Keratinocyte (primary cell): Measurements from ENCODE around the gene FMO1. TPM values are rescaled to one million over a fixed set of nuclear protein-coding genes. Genes with fewer than 3 reads are reported as not detected.
A peak's percentile ranks its signal among the peaks of the same experiment; 100 is the strongest.
"Not testable (repeated sequence)": the region's sequence is repeated elsewhere in the genome, so short reads cannot be mapped to it uniquely, and the experiment has no call there.

Experiments used
- DNase-seq: peaks from one replicate; pipeline ENCODE4 v3.0.0-alpha.2; 2011; ENCODE audit warnings: low read depth, missing footprints, low spot score
- FAIRE-seq: peaks from 2 replicates; lab custom pipeline; 2011; peaks lifted over from hg19 to GRCh38; lab: Jason Lieb, UNC
- H2AFZ ChIP-seq: 2 replicates; pipeline ENCODE4 v1.6.0; 2012; ENCODE audit warnings: low read length, control low read depth, inconsistent platforms; ENCODE audit not compliant: control insufficient read depth
- H3K27ac ChIP-seq: 2 replicates; pipeline ENCODE4 v1.5.1; 2011; ENCODE audit warnings: low read length; ENCODE audit not compliant: control insufficient read depth, insufficient read depth
- H3K27me3 ChIP-seq: 3 replicates; pipeline ENCODE4 v1.6.0; 2011; ENCODE audit warnings: low read length; ENCODE audit not compliant: control insufficient read depth, insufficient read depth; ENCODE audit errors: extremely low read depth
- H3K36me3 ChIP-seq, 2 experiments: 2 replicates in 1 of 2; 3 replicates in 1 of 2; pipeline ENCODE4 v1.5.1; 2011; ENCODE audit warnings: low read length in 2 of 2, mild to moderate bottlenecking in 1 of 2; ENCODE audit not compliant: control insufficient read depth in 2 of 2, insufficient read depth in 2 of 2; ENCODE audit errors: extremely low read depth in 1 of 2
- H3K4me1 ChIP-seq: 3 replicates; pipeline ENCODE4 v1.5.1; 2011; ENCODE audit warnings: low read length; ENCODE audit not compliant: control insufficient read depth, insufficient read depth; ENCODE audit errors: extremely low read depth
- H3K4me2 ChIP-seq: 3 replicates; pipeline ENCODE4 v1.6.0; 2011; ENCODE audit warnings: low read depth, low read length; ENCODE audit not compliant: control insufficient read depth, insufficient read depth; ENCODE audit errors: extremely low read depth
- H3K4me3 ChIP-seq, 3 experiments: fragments of 200-600 bp in 1 of 3; sonication (generic) in 1 of 3; 2 replicates in 2 of 3; 3 replicates in 1 of 3; pipeline ENCODE4 v1.5.1; 2011 to 2016; ENCODE audit warnings: low read length in 3 of 3, mild to moderate bottlenecking in 3 of 3, control low read depth in 2 of 3, inconsistent platforms in 1 of 3, low read depth in 1 of 3, mixed read lengths in 1 of 3, mixed run types in 1 of 3, moderate library complexity in 1 of 3; ENCODE audit not compliant: control insufficient read depth in 2 of 3, insufficient read depth in 2 of 3; ENCODE audit errors: extremely low read depth in 1 of 3
- H3K79me2 ChIP-seq: 2 replicates; pipeline ENCODE4 v1.6.0; 2012; ENCODE audit warnings: low read length; ENCODE audit not compliant: control insufficient read depth, insufficient read depth
- H3K9ac ChIP-seq: 3 replicates; pipeline ENCODE4 v1.6.0; 2011; ENCODE audit warnings: low read length; ENCODE audit not compliant: control insufficient read depth, insufficient read depth; ENCODE audit errors: extremely low read depth
- H3K9me1 ChIP-seq: 3 replicates; pipeline ENCODE4 v1.6.0; 2011; ENCODE audit warnings: low read length; ENCODE audit not compliant: control insufficient read depth, insufficient read depth; ENCODE audit errors: extremely low read depth
- H3K9me3 ChIP-seq: 2 replicates; pipeline ENCODE4 v1.5.1; 2012; ENCODE audit warnings: low read depth, low read length; ENCODE audit not compliant: control insufficient read depth
- H4K20me1 ChIP-seq: 3 replicates; pipeline ENCODE4 v1.6.0; 2011; ENCODE audit warnings: low read length; ENCODE audit not compliant: control insufficient read depth, insufficient read depth; ENCODE audit errors: extremely low read depth
- EZH2 ChIP-seq: IDR thresholded peaks from one replicate; pipeline ENCODE4 v1.6.1; 2012; ENCODE audit warnings: inconsistent platforms, mild to moderate bottlenecking, low read length, moderate library complexity
- dilution Hi-C: fragments of 300-500 bp; cut with MboI; formaldehyde crosslinking; loops from one replicate; pipeline ENCODE4 v1.7.0; 2020; ENCODE audit warnings: low sequenced_read_pairs; ENCODE audit not compliant: extremely low pct_ligation_motif_present
- polyA plus RNA-seq, 5 experiments: library from polyadenylated mRNA; depleted of rRNA in 3 of 5; stranded (reverse) in 3 of 5; stranded (forward) in 1 of 5; unstranded in 1 of 5; fragments of >200 nt; gene quantifications; 1 replicate in 1 of 5; 2 replicates in 3 of 5; 3 replicates in 1 of 5; pipeline versions ENCODE4 v1.2.1 to v1.2.3, GENCODE V29; 2011 to 2012; ENCODE audit warnings: missing spikeins in 2 of 5, low read depth in 1 of 5, low replicate concordance in 1 of 5
- TF ChIP-seq, protein P1 (sequence below), 3 experiments: IDR thresholded peaks in 1 of 3; conservative IDR thresholded peaks in 1 of 3; optimal IDR thresholded peaks in 1 of 3; 2 replicates in 2 of 3; 3 replicates in 1 of 3; pipeline versions ENCODE3 to v1.5.1; 2011; ENCODE audit warnings: low read length in 3 of 3, mild to moderate bottlenecking in 3 of 3, moderate library complexity in 2 of 3, control low read depth in 1 of 3, inconsistent platforms in 1 of 3; ENCODE audit not compliant: insufficient read depth in 2 of 3; ENCODE audit errors: extremely low read depth in 1 of 3

FMO1 gene
- polyA plus RNA-seq, 1 donor (not counting 4 experiments of a cell fraction or from before 2014, with no cell fraction given), result 0.07 TPM

DNA sequence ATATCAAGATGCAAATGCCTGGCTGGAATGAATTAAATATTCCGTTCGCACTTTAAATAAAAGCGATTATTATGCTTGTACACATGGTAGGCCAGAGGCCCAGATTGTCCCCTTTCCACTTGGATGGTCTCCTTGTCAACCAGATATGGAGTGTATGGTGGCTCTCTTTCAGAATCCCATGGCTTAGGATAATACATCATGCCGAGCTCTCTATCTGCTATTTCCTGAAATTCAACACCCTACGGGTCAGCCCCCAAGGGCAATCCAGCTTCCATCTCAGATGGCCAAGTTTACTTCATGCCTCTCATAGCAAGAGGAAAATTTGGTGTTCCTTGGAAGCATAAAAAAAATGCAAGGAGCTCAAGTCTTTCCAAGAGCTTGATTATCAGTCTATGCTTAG is 25.4 kb upstream of the FMO1 start:
- FAIRE-seq (peak; percentile 57), DNase-seq (no peak)
- Histone ChIP-seq H3K27ac (no peak overlapping the region), H3K79me2 (no peaks in the 10 kb centered on the region), H3K4me3 (no peak overlapping the region), H3K36me3 (no peaks in the 10 kb centered on the region), H4K20me1 (no peaks in the 10 kb centered on the region), H3K27me3 (no peaks in the 10 kb centered on the region), H3K9ac (no peak overlapping the region), H3K9me3 (peaks cover 3% of the 10 kb centered on the region), H2AFZ (peak overlapping the region; percentile 48), H3K4me2 (peak overlapping the region; percentile 37), H3K4me1 (peaks cover 50% of the 10 kb centered on the region), H3K9me1 (no peaks in the 10 kb centered on the region)
- dilution Hi-C loops, result no loop called here
- no peak for TF ChIP-seq EZH2
- TF ChIP-seq, protein P1, sequence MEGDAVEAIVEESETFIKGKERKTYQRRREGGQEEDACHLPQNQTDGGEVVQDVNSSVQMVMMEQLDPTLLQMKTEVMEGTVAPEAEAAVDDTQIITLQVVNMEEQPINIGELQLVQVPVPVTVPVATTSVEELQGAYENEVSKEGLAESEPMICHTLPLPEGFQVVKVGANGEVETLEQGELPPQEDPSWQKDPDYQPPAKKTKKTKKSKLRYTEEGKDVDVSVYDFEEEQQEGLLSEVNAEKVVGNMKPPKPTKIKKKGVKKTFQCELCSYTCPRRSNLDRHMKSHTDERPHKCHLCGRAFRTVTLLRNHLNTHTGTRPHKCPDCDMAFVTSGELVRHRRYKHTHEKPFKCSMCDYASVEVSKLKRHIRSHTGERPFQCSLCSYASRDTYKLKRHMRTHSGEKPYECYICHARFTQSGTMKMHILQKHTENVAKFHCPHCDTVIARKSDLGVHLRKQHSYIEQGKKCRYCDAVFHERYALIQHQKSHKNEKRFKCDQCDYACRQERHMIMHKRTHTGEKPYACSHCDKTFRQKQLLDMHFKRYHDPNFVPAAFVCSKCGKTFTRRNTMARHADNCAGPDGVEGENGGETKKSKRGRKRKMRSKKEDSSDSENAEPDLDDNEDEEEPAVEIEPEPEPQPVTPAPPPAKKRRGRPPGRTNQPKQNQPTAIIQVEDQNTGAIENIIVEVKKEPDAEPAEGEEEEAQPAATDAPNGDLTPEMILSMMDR (optimal IDR thresholded peaks at IDR 0.05 in 1 of 3, IDR thresholded peaks at IDR 0.05 in 1 of 3, conservative IDR thresholded peaks at IDR 0.05 in 1 of 3; ENCODE audit: extremely low read depth in 1 of 3, insufficient read depth in 2 of 3, low read length in 3 of 3), result no peak

DNA sequence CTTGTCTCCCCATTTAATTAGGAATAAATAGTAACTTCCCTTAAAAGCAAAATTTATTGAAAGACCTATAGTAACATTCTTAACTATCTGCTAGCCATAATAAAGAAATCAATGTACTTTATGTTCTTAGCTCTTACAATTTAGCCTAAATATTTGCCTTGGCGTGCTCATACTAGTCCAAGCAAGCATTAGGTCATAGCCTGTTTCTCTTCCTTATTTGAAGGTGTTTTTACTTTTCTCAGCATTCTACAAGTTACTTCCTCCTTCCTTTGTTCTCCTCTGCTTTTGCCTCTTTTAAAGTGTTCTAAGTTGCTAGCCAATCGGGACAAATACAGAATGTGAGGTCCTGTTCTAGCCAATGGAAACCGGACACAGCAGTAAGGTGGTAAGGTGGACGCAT is 24.0 kb upstream of the FMO1 start:
- H3K79me2 ChIP-seq, H3K4me3 ChIP-seq, dilution Hi-C loops, H3K27me3 ChIP-seq, H3K36me3 ChIP-seq, H3K9me1 ChIP-seq, H4K20me1 ChIP-seq, DNase-seq, H3K9me3 ChIP-seq, H3K9ac ChIP-seq: not testable (repeated sequence)
- peak overlapping the region; percentile 83 for H2AFZ ChIP-seq
- peak overlapping the region; percentile 27 for H3K27ac ChIP-seq
- peak overlapping the region; percentile 3 for H3K4me2 ChIP-seq
- FAIRE-seq, result peak; percentile 87
- H3K4me1 ChIP-seq, result peaks cover 37% of the 10 kb centered on the region

DNA sequence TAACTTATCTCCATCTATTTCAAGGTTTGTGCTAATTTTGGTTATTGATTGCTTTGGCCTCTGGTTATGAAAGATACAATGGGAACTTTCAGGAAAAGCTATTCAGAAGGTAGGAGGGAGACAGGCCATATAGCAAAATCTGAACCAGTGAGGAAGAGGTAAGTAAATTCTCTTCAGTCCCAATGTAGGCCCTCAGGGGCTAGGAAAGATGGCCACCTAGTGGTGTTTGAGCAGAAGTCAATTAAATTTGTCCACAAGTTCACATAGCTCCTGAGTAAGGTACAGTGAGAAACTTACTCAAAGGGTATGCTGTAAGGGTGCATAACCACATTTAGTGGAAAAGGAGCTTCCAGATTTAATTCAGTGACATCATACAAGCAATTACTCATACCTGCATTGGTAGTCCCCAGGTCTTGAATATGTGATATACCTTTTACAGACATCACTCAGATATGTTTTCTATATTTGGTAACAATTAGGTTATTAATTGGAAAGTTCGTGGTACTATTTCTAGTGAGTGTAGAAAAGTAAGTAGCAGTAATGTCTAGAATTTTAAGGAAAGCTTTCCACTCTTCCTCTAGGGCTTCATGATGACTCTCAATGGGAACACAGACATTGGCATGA is 21.4 kb upstream of the FMO1 start:
- TF ChIP-seq, protein P1 (optimal IDR thresholded peaks at IDR 0.05 in 1 of 3, IDR thresholded peaks at IDR 0.05 in 1 of 3, conservative IDR thresholded peaks at IDR 0.05 in 1 of 3; ENCODE audit: extremely low read depth in 1 of 3, insufficient read depth in 2 of 3, low read length in 3 of 3), result peak; percentile 69 to 84 (median 77)
- no peak for TF ChIP-seq EZH2
- Histone ChIP-seq H3K9me3 (peaks cover 3% of the 10 kb centered on the region), H3K36me3 (no peaks in the 10 kb centered on the region), H3K4me2 (no peak overlapping the region), H4K20me1 (no peaks in the 10 kb centered on the region), H3K4me1 (peaks cover 15% of the 10 kb centered on the region), H3K27me3 (no peaks in the 10 kb centered on the region), H3K79me2 (no peaks in the 10 kb centered on the region), H3K4me3 (no peak overlapping the region), H2AFZ (no peak overlapping the region), H3K9ac (no peak overlapping the region), H3K9me1 (no peaks in the 10 kb centered on the region), H3K27ac (no peak overlapping the region)
- FAIRE-seq, result peak; percentile 89
- peak; percentile 44 for DNase-seq
- dilution Hi-C loops, result no loop called here
